ENCODE data around the gene HSPG2.

HSPG2 gene

GRCh38 chr1:21896652-21897532 lies 40.2 kb downstream of the HSPG2 start:
- DNase-seq = no peak

DNA sequence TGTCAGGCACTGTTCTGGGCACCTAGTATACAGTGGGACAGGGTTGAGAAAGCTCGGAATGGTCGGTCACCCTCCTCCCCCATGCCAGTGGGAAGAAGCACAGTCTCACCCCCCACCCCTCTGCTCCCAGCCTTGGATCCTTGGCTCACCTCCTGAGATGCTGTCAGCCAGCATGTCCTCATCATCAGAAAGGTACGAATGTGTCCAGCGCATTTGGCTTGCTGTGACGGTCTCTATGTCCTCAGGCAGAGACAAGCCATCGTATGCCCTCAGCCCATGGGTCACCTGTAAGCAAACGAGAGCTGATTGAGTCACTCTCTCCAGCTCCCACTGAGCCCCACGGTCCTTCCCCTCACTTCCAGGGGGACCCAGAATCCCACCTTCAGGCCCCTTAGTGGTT lies 41.1 kb downstream of the HSPG2 start:
- no peak for DNase-seq

- DNase-seq = no peak
Measured at GRCh38 chr1:21894034-21894881, 42.9 kb downstream of the HSPG2 start.

GRCh38 chr1:21893046-21893805 lies 43.9 kb downstream of the HSPG2 start:
- no peak for DNase-seq

- no peak for DNase-seq
Measured at GRCh38 chr1:21891621-21892479, 45.3 kb downstream of the HSPG2 start.

DNA sequence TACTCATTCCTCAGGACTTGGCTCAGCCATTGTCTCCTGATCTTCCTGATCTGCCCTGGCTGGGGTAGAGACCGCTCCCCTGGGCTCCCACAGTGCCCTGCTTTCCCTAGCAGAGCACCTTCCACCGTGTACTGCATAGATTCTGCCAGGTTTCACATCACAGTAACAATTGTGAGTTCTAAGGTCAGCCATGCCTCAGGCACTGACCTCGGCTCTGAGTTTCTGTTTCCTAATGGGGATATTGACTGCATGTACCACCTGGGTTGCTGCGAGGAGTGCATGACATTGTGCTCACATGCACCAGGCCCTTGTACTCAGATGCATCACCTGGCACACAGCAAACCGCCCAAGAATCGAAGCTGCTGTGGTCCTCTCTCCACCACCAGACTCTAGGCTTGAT lies 46.0 kb downstream of the HSPG2 start:
- DNase-seq = no peak

DNA sequence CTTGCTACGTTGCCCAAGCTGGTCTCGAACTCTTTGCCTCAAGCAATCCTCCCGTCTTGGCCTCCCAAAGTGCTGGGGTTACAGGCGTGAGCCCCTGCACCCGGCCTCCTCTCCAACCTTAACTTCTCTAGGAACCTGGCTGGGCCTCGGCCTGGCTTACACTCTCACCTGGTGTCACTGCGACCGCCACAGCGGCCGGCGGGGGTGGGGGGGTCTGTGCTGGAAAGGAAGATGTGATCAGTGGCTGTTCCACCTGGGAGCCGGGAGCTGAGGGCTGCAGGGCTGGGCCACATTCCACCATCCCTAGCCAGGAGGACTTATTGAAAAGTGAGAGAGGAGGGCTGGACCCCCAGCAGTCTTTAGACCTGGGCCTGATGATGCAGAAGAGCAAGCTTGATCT lies 48.6 kb downstream of the HSPG2 start:
- DNase-seq = no peak

DNA sequence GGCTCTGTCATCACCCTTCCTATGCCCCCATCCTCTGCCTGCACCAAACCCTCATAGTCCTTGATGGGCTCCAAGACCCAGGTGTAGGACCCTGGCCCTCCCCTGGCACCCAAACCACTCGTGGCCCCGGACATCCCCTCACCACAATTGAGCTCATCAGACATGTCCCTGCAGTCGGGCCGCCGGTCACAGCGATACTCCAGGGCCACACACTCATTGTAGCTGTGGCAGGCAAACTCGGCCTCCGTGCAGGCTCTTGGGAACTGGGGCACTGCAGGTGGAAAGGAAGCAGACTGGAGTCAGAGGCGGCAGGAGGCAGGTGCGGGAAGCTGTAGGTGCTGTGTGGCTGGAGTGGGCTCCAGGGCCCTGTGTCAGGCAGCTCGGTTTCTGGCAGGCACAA lies 49.3 kb downstream of the HSPG2 start:
- DNase-seq = no peak

DNA sequence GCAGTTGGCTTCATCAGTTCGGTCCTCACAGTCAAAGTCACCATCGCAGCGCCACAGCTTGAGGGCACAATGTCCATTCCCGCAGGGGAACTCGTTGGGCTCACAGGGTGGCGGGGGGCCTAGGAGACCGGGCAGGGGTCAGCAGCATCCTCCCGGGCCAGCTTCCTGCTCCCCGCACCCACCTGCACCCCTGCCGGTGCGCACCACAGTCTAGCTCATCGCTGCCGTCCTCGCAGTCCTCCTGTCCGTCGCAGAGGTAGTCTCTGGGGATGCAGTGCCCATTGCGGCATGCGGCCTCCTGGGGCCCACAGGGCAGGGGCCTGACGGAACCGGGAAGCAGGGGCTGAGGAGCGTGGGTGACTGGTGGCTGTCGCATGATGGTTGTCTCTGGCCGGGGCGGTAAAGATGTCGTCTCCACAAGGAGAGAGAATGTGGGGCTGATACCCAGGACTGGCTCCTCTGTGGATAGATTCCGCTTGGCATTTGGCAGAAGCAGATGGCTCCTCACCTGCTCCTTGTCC lies 49.8 kb downstream of the HSPG2 start:
- DNase-seq = no peak

DNA sequence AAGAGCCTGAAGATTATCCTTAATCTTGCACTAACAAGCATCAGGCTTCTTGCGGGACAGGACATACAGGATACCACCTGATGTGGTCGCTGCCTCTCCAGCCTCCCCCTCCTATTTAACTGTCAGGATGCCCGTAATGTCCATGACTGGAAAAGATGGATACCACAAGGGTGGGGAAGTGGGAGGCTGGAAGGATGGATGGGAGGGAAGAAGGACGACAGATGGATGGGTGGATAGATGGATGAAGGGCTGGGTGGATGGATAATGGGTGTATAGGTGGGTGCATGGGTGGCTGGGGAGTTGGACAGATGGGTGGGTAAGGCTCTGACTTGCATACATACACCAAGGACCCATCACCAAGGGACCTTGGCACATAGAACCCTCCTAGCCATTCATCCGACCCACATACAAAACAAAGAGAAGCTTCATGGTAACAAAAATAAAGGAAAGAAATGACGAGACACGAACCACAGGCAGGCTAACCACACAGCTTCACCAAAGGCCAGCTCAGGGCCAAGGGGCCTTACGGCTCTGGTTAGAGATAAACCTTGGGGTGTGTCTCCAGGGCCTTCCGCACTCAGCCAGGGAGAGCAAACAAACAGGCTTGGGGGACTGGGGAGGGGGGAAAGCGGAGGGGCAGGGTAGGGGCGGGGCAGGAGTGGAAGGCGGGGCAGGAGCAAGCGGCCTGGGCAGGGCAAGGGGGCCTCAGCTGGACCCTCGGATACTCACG lies 50.5 kb downstream of the HSPG2 start:
- no peak for DNase-seq

- DNase-seq = no peak
Measured at GRCh38 chr1:21885236-21886037, 51.7 kb downstream of the HSPG2 start.

DNA sequence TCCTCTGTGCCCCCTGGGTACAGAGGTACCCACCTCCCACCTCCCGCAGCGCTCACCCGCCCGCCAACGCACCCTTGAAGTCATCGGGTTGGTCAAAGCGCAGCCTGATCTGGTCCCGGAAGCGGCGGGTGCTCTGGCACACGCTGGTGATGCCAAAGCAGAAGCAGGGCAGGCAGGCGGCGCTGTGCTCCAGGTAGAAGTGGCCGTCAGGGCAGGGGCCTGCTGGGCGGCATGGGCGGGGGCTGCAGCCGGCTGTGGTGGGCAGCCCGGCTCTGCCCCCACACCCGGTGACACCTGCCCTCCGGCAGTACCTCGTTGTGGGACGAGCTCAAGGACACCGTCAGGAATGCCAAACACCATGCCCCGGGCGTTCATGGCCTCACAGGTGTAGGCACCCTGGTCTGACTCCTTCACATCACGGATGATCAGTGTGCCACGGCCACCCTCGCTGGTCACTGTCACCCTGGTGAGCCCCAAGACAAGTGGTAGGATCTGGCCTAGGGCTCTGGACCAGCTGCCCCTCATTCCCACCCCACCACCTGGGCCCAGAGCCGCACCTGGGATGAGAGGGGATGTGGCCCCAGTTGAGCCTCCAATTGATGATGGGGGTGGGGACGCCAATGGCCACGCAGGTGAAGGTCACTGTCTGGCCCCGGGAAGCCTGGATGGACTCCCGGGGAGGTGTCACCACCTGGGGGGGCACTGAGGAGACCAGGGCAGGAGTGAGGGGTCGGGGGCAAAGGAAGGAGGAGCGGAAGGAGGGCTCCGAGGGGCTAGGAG lies 52.5 kb downstream of the HSPG2 start:
- no peak for DNase-seq

- DNase-seq = no peak
Measured at GRCh38 chr1:21882721-21883415, 54.2 kb downstream of the HSPG2 start.

- DNase-seq = no peak
Measured at GRCh38 chr1:21881250-21881649, 55.9 kb downstream of the HSPG2 start.

DNA sequence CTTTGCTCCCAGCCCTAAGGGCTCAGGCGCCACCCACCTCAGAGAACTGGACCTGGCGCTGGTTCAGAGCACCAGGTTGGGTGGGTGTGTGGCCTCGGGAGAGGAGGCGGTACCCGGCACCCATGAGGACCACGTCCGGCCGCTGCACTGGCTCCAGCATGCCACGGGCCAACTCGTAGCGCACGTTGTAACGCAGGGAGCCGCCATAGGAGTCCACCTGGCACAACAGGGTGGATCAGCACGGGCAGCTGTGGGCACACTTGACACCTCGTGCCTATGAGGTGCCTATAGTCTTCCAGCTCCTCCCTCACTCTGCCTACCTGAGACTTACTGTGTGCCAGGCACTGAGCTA lies 56.5 kb downstream of the HSPG2 start:
- DNase-seq = no peak

DNA sequence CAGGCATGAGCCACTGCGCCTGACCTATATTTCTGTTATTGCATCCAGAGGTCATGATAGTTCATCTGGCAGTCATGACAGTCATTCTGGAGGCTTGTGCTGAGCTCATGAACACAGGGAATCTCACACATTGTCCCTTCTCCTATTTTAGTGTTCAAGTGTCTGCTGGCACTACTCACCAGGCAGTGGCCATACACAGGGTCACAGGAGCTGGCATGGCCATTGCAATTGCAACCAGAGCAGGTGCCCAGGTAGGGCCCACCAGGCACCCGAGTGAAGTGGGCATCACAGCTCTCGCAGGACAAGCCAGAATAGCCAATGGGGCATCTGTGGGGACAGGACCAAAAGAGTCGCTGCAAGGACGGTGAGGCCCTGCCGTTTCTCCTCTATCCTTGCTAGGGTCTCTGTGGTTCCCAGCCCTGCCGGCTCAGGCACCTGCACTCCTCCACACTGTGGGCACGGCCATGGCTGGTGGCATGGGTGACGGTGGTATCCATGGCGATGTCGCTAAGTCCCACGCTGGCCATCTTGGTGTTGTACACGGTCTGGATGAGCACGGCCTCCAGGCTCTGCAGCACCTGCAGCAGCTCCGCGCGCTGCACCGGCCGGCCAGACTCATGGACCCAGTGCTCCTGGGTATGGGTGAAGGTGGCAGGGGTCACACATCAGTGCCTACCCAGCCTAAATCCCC lies 57.0 kb downstream of the HSPG2 start:
- no peak for DNase-seq

GRCh38 chr1:21878840-21879478 lies 58.2 kb downstream of the HSPG2 start:
- no peak for DNase-seq

Data from activated T-cell treated with anti-CD3 and anti-CD28 coated beads for 4 hours (primary cell).